ENCODE data around the gene TGFBR3L. TPM values are rescaled to one million over a fixed set of nuclear protein-coding genes. Genes with fewer than 3 reads are reported as not detected.

The TGFBR3L gene
- total and polyA plus RNA-seq, 2 of the 13 experiments (the other 11 are each of a cell fraction or from before 2014, with no cell fraction given): 0.20 to 1.0 TPM

- TF ChIP-seq ZBTB49 (CRISPR knock-in tag; IDR thresholded peaks at IDR 0.05; ENCODE audit: borderline replicate concordance) (no peak), ZC3H4 (CRISPR knock-in tag; IDR thresholded peaks at IDR 0.05; ENCODE audit: borderline replicate concordance) (no peak), NR2F2 (IDR thresholded peaks at IDR 0.05; ENCODE audit: borderline replicate concordance, low read depth) (peak; percentile 76; the same call in 1 of the 2 replicates), SMAD9 (CRISPR knock-in tag; IDR thresholded peaks at IDR 0.05) (no peak), MXD1 (CRISPR knock-in tag; IDR thresholded peaks at IDR 0.05) (no peak), KDM3A (CRISPR knock-in tag; IDR thresholded peaks at IDR 0.05; ENCODE audit: low read depth) (peak; percentile 47; the same call in 1 of the 2 replicates), NFE2L1 (CRISPR knock-in tag; IDR thresholded peaks at IDR 0.05; ENCODE audit: borderline replicate concordance) (no peak), MED1 (CRISPR knock-in tag; IDR thresholded peaks at IDR 0.05) (peak; percentile 44; the same call in 1 of the 2 replicates), ZKSCAN5 (CRISPR knock-in tag; IDR thresholded peaks at IDR 0.05) (no peak), ZSCAN25 (CRISPR knock-in tag; IDR thresholded peaks at IDR 0.05) (peak; percentile 50; the same call in 1 of the 2 replicates), ZNF12 (CRISPR knock-in tag; IDR thresholded peaks at IDR 0.05) (no peak), ARID5B (CRISPR knock-in tag; IDR thresholded peaks at IDR 0.05) (0 out of 2 replicates have a peak, but pooled peaks have one; percentile 34), ZNF609 (CRISPR knock-in tag; IDR thresholded peaks at IDR 0.05; ENCODE audit: borderline replicate concordance) (peak; percentile 76; the same call in 1 of the 2 replicates), BATF2 (CRISPR knock-in tag; IDR thresholded peaks at IDR 0.05) (no peak), MZF1 (CRISPR knock-in tag; IDR thresholded peaks at IDR 0.05; ENCODE audit: borderline replicate concordance) (no peak), ZFP36L2 (CRISPR knock-in tag; IDR thresholded peaks at IDR 0.05) (no peak)
Measured at GRCh38 chr19:7918615-7919421, 4.2 kb downstream of the TGFBR3L start (continued).

Data from HepG2 (cell line).